Measurements from ENCODE around the gene GTF2F2.

The GTF2F2 gene

GRCh38 chr13:45310341-45311131 is 190.2 kb downstream of the GTF2F2 start:
- intact Hi-C loops (cut with micrococcal nuclease): no loop called here
- peaks cover 30% of the 10 kb centered on the region for H3K27me3 Mint-ChIP-seq
- no peak overlapping the region for H3K4me3 Mint-ChIP-seq
- H3K9me3 Mint-ChIP-seq: no peaks in the 10 kb centered on the region
- no peak overlapping the region for H3K27ac Mint-ChIP-seq
- H3K4me1 Mint-ChIP-seq (ENCODE audit: low read depth): peaks cover 17% of the 10 kb centered on the region
- no peaks in the 10 kb centered on the region for H3K36me3 Mint-ChIP-seq (ENCODE audit: low read depth)

DNA sequence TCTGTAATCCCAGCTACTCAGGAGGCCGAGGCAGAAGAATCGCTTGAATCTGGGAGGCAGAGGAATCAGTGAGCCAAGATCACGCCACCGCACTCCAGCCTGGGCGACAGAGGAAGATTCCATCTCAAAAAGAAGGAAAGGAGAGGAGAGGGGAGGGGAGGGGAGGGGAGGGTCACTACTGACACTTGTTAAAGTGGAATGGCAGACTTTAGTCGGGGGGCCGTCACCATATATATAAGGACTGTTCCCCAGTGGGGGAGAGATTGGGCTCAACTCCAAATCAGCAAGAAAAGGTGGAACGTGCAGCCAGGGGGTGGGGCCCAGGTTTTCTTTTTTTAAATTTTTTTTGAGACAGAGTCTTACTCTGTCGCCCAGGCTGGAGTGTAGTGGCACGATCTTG is 194.5 kb downstream of the GTF2F2 start:
- Mint-ChIP-seq H3K27me3 (peaks cover 31% of the 10 kb centered on the region), H3K27ac (no peak overlapping the region), H3K36me3 (ENCODE audit: low read depth) (no peaks in the 10 kb centered on the region), H3K9me3 (no peaks in the 10 kb centered on the region), H3K4me1 (ENCODE audit: low read depth) (peaks cover 19% of the 10 kb centered on the region), H3K4me3 (no peak overlapping the region)
- intact Hi-C loops (cut with micrococcal nuclease): no loop called here

- peak overlapping the region; percentile 18 for H3K27ac Mint-ChIP-seq
- peaks cover 27% of the 10 kb centered on the region for H3K27me3 Mint-ChIP-seq
- H3K4me1 Mint-ChIP-seq (ENCODE audit: low read depth): peaks cover 27% of the 10 kb centered on the region
- H3K4me3 Mint-ChIP-seq: no peak overlapping the region
- H3K36me3 Mint-ChIP-seq (ENCODE audit: low read depth): no peaks in the 10 kb centered on the region
- intact Hi-C loops (cut with micrococcal nuclease): no loop called here
- no peaks in the 10 kb centered on the region for H3K9me3 Mint-ChIP-seq
These were observed 195.3 kb downstream of the GTF2F2 start for GRCh38 chr13:45315520-45316167.

- Mint-ChIP-seq H3K27me3 (peaks cover 20% of the 10 kb centered on the region), H3K4me3 (no peak overlapping the region), H3K4me1 (ENCODE audit: low read depth) (peaks cover 27% of the 10 kb centered on the region), H3K9me3 (no peaks in the 10 kb centered on the region), H3K27ac (no peak overlapping the region), H3K36me3 (ENCODE audit: low read depth) (no peaks in the 10 kb centered on the region)
- intact Hi-C loops (cut with micrococcal nuclease): no loop called here
These were observed 196.0 kb downstream of the GTF2F2 start for GRCh38 chr13:45316338-45316737.

DNA sequence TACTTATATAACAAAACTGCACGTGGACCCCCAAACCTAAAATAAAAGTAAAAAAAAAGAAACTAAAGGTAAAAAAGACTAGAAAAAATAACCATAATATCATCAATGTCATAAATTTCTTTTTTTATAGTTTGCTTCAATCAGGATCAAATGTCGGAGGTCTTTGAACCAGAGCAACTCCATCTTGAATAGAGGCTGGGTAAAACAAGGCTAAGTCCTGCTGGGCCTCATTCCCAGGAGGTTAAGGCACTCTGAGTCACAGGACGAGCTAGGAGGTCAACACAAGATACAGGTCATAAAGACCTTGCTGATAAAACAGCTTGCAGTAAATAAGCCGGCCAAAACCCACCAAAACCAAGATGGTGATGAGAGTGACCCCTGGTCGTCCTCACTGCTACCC is 196.7 kb downstream of the GTF2F2 start:
- H3K36me3 Mint-ChIP-seq (ENCODE audit: low read depth): no peaks in the 10 kb centered on the region
- no peak overlapping the region for H3K27ac Mint-ChIP-seq
- H3K4me1 Mint-ChIP-seq (ENCODE audit: low read depth): peaks cover 28% of the 10 kb centered on the region
- no peaks in the 10 kb centered on the region for H3K9me3 Mint-ChIP-seq
- intact Hi-C loops (cut with micrococcal nuclease): no loop called here
- H3K4me3 Mint-ChIP-seq: no peak overlapping the region
- H3K27me3 Mint-ChIP-seq: peaks cover 13% of the 10 kb centered on the region

GRCh38 chr13:45320876-45321629 is 200.7 kb downstream of the GTF2F2 start:
- Mint-ChIP-seq H3K9me3 (no peaks in the 10 kb centered on the region), H3K4me1 (ENCODE audit: low read depth) (peaks cover 42% of the 10 kb centered on the region), H3K27ac (no peak overlapping the region), H3K36me3 (ENCODE audit: low read depth) (no peaks in the 10 kb centered on the region), H3K27me3 (peaks cover 4% of the 10 kb centered on the region), H3K4me3 (no peak overlapping the region)
- intact Hi-C loops (cut with micrococcal nuclease): no loop called here

DNA sequence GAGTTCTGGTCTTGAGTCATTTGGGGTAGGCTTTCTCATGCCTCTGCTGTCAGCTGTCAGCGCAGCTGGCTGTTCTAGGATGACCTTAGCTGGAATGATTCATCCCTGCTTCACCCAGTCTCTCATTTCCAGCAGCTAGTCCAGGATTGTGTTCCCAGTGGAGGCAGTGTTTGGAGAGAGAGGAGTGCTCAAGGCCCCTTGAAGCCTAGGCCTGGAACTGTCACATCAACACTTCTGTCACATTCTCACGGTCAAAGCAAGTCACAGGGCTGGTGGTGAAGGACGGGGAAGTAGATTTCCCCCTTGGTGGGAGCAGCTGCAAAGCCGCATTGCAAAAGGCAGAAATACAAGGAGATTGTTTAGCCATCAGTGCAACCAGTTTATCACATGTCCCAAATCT is 205.5 kb downstream of the GTF2F2 start:
- no peak overlapping the region for H3K27ac Mint-ChIP-seq
- no peaks in the 10 kb centered on the region for H3K36me3 Mint-ChIP-seq (ENCODE audit: low read depth)
- peaks cover 4% of the 10 kb centered on the region for H3K27me3 Mint-ChIP-seq
- H3K4me1 Mint-ChIP-seq (ENCODE audit: low read depth): peaks cover 62% of the 10 kb centered on the region
- H3K4me3 Mint-ChIP-seq: no peak overlapping the region
- intact Hi-C loops (cut with micrococcal nuclease): no loop called here
- H3K9me3 Mint-ChIP-seq: no peaks in the 10 kb centered on the region

GRCh38 chr13:45327253-45327955 is 207.1 kb downstream of the GTF2F2 start:
- peaks cover 60% of the 10 kb centered on the region for H3K4me1 Mint-ChIP-seq (ENCODE audit: low read depth)
- H3K4me3 Mint-ChIP-seq: no peak overlapping the region
- H3K9me3 Mint-ChIP-seq: no peaks in the 10 kb centered on the region
- intact Hi-C loops (cut with micrococcal nuclease): no loop called here
- H3K36me3 Mint-ChIP-seq (ENCODE audit: low read depth): no peaks in the 10 kb centered on the region
- H3K27ac Mint-ChIP-seq: no peak overlapping the region
- H3K27me3 Mint-ChIP-seq: peaks cover 4% of the 10 kb centered on the region

- peaks cover 68% of the 10 kb centered on the region for H3K4me1 Mint-ChIP-seq (ENCODE audit: low read depth)
- intact Hi-C loops (cut with micrococcal nuclease): no loop called here
- H3K27me3 Mint-ChIP-seq: no peaks in the 10 kb centered on the region
- H3K9me3 Mint-ChIP-seq: no peaks in the 10 kb centered on the region
- no peak overlapping the region for H3K27ac Mint-ChIP-seq
- peaks cover 3% of the 10 kb centered on the region for H3K36me3 Mint-ChIP-seq (ENCODE audit: low read depth)
- no peak overlapping the region for H3K4me3 Mint-ChIP-seq
These were observed 208.4 kb downstream of the GTF2F2 start for GRCh38 chr13:45328661-45329111.

DNA sequence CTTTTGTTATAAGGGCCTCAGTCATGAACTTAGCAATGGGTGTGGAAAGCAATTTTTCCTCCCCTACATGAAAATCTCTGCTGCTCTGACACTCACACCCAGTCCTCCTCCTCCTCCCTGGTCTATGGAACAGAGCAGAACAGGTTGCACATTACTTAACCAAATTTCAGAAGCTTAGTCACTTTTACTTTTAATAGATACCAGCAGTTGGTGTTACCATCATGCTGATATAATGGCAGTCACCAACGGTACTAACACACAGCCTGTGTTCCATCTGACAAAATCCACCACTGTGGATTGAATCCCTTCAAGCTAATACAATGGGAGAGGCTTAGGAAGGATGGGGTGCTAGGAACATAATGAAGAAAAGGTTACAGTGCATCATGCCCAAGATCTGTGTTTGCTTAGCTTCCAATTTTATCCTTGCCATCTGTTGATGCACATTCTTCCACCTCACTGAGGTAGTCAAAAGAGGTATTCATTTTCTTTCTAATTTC is 210.9 kb downstream of the GTF2F2 start:
- Mint-ChIP-seq H3K4me1 (ENCODE audit: low read depth) (peaks cover 79% of the 10 kb centered on the region), H3K27me3 (no peaks in the 10 kb centered on the region), H3K36me3 (ENCODE audit: low read depth) (peaks cover 28% of the 10 kb centered on the region), H3K27ac (no peak overlapping the region), H3K4me3 (no peak overlapping the region), H3K9me3 (no peaks in the 10 kb centered on the region)
- intact Hi-C loops (cut with micrococcal nuclease): no loop called here

GRCh38 chr13:45331692-45332035 is 211.4 kb downstream of the GTF2F2 start:
- Mint-ChIP-seq H3K27ac (no peak overlapping the region), H3K4me3 (no peak overlapping the region), H3K9me3 (no peaks in the 10 kb centered on the region), H3K4me1 (ENCODE audit: low read depth) (peaks cover 84% of the 10 kb centered on the region), H3K27me3 (no peaks in the 10 kb centered on the region), H3K36me3 (ENCODE audit: low read depth) (peaks cover 32% of the 10 kb centered on the region)
- intact Hi-C loops (cut with micrococcal nuclease): no loop called here

DNA sequence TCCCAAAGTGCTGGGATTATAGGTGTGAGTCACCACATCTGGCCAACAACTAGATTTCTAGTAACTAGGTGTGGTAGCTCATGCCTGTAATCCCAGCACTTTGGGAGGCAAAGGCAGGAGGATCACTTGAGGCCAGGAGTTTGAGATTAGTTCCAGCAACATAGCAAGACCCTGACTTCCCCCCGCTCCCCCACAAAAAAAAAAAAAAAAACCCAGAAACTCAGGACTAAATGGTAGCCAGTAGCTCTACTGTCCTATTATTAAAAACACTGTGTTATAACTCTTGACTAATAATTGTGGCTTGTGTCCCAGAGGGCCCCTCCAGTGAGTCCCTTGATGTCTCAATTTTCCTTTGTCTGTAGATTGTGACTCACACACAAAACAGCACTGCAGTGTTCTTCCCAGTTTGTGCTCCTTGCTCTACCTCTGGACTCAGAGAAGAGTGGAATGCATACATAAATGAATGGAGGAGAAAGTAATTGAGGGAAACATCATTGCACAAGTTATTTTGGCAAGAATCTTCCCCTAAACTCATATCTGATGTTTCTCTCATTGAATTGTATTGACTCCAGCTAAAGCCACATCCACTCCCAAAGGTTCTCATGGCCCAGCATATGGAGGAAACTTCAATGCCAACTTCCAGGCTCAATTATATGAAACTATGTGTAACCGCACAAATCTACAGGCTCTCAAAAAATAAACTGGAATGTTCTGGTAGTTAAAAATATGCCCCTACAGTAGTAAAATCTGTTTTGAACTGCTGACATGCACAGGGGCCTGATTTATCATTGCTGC is 211.9 kb downstream of the GTF2F2 start:
- Mint-ChIP-seq H3K9me3 (no peaks in the 10 kb centered on the region), H3K27ac (no peak overlapping the region), H3K4me1 (ENCODE audit: low read depth) (peaks cover 85% of the 10 kb centered on the region), H3K27me3 (no peaks in the 10 kb centered on the region), H3K36me3 (ENCODE audit: low read depth) (peaks cover 38% of the 10 kb centered on the region), H3K4me3 (no peak overlapping the region)
- intact Hi-C loops (cut with micrococcal nuclease): no loop called here

DNA sequence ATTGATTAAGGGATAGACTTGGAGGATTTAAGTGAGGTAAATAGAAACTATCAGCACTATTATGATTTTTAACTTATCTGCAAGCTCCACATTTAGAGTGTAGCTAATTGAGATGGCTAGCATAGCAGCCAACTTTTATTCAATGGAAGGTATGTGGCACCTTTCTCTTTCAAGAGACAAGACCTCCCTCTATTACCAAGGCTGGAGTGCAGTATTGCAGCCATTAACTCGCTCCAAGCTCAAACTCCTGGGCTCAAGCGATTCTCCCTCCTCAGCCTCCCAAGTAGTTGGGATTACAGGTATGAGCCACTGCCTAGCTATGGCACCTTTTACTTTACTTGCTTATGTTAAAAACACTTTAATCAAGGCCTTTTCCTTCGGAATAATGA is 212.5 kb downstream of the GTF2F2 start:
- no peak overlapping the region for H3K4me3 Mint-ChIP-seq
- no peaks in the 10 kb centered on the region for H3K27me3 Mint-ChIP-seq
- H3K27ac Mint-ChIP-seq: no peak overlapping the region
- H3K36me3 Mint-ChIP-seq (ENCODE audit: low read depth): peaks cover 44% of the 10 kb centered on the region
- intact Hi-C loops (cut with micrococcal nuclease): no loop called here
- peaks cover 83% of the 10 kb centered on the region for H3K4me1 Mint-ChIP-seq (ENCODE audit: low read depth)
- H3K9me3 Mint-ChIP-seq: no peaks in the 10 kb centered on the region

Data from dendritic cell treated with granulocyte-macrophage colony-stimulating factor and Interleukin-4, amounts not matched to agents 40 ng/mL and 50 ng/mL, for 4 days (primary cell).